Bone marrow (tissue), 2 donors: ENCODE data around the gene POU2AF2.
"Not testable (repeated sequence)": the region's sequence is repeated elsewhere in the genome, so short reads cannot be mapped to it uniquely, and the experiment has no call there.

ENCODE experiments used
- DNase-seq, 2 donors: peaks; one replicate each; lab custom pipeline; 2025; lab: John Stamatoyannopoulos, UW

Gene POU2AF2

GRCh38 chr11:111258046-111258445 lies 12.5 kb downstream of the POU2AF2 start:
- no peak for DNase-seq

- no peak for DNase-seq
Observed at GRCh38 chr11:111259896-111260295, 14.4 kb downstream of the POU2AF2 start.

- DNase-seq: no peak
Observed at GRCh38 chr11:111260811-111261210, 15.3 kb downstream of the POU2AF2 start.

- no peak for DNase-seq
Observed at GRCh38 chr11:111264646-111265045, 19.1 kb downstream of the POU2AF2 start.

- no peak for DNase-seq
Observed at GRCh38 chr11:111265421-111265820, 19.9 kb downstream of the POU2AF2 start.

- DNase-seq: not testable (repeated sequence)
Observed at GRCh38 chr11:111268303-111268702, 22.8 kb downstream of the POU2AF2 start.

GRCh38 chr11:111269146-111269868 lies 23.8 kb downstream of the POU2AF2 start:
- DNase-seq: no peak

GRCh38 chr11:111272420-111272819 lies 26.9 kb downstream of the POU2AF2 start:
- DNase-seq: no peak

GRCh38 chr11:111282562-111283075 lies 37.1 kb downstream of the POU2AF2 start:
- no peak for DNase-seq

GRCh38 chr11:111283945-111284481 lies 38.5 kb downstream of the POU2AF2 start:
- no peak for DNase-seq

- no peak for DNase-seq
Observed at GRCh38 chr11:111285189-111286091, 39.9 kb downstream of the POU2AF2 start.

GRCh38 chr11:111291764-111292163 lies 46.2 kb downstream of the POU2AF2 start:
- DNase-seq: no peak

GRCh38 chr11:111292408-111292807 lies 46.9 kb downstream of the POU2AF2 start:
- not testable (repeated sequence) for DNase-seq

- DNase-seq: no peak
Observed at GRCh38 chr11:111296196-111296595, 50.7 kb downstream of the POU2AF2 start.

- DNase-seq: no peak
Observed at GRCh38 chr11:111297696-111298095, 52.2 kb downstream of the POU2AF2 start.

- DNase-seq: no peak
Observed at GRCh38 chr11:111298413-111299100, 53.0 kb downstream of the POU2AF2 start, which contains the start of gene POU2AF3. POU2AF3 (plus strand) TSS chr11:111298546; CDS start chr11:111298582, 36 bp downstream.

- no peak for DNase-seq
Observed at GRCh38 chr11:111299101-111300026, 53.8 kb downstream of the POU2AF2 start.

GRCh38 chr11:111300569-111300968 lies 55.0 kb downstream of the POU2AF2 start:
- no peak for DNase-seq

GRCh38 chr11:111301004-111301841 lies 55.7 kb downstream of the POU2AF2 start:
- no peak for DNase-seq

- no peak for DNase-seq
Observed at GRCh38 chr11:111301842-111302118, 56.3 kb downstream of the POU2AF2 start.
